Keratinocyte (primary cell): ENCODE measurements around the gene TEKT5. TPM values are rescaled to one million over a fixed set of nuclear protein-coding genes. Genes with fewer than 3 reads are reported as not detected.

Experiments
- DNase-seq: peaks from one replicate; pipeline ENCODE4 v3.0.0-alpha.2; 2011; ENCODE audit warnings: low read depth, missing footprints, low spot score
- FAIRE-seq: peaks from 2 replicates; lab custom pipeline; 2011; peaks lifted over from hg19 to GRCh38; lab: Jason Lieb, UNC
- H2AFZ ChIP-seq: 2 replicates; pipeline ENCODE4 v1.6.0; 2012; ENCODE audit warnings: low read length, control low read depth, inconsistent platforms; ENCODE audit not compliant: control insufficient read depth
- H3K27ac ChIP-seq: 2 replicates; pipeline ENCODE4 v1.5.1; 2011; ENCODE audit warnings: low read length; ENCODE audit not compliant: control insufficient read depth, insufficient read depth
- H3K27me3 ChIP-seq: 3 replicates; pipeline ENCODE4 v1.6.0; 2011; ENCODE audit warnings: low read length; ENCODE audit not compliant: control insufficient read depth, insufficient read depth; ENCODE audit errors: extremely low read depth
- H3K36me3 ChIP-seq, 2 experiments: 2 replicates in 1 of 2; 3 replicates in 1 of 2; pipeline ENCODE4 v1.5.1; 2011; ENCODE audit warnings: low read length in 2 of 2, mild to moderate bottlenecking in 1 of 2; ENCODE audit not compliant: control insufficient read depth in 2 of 2, insufficient read depth in 2 of 2; ENCODE audit errors: extremely low read depth in 1 of 2
- H3K4me1 ChIP-seq: 3 replicates; pipeline ENCODE4 v1.5.1; 2011; ENCODE audit warnings: low read length; ENCODE audit not compliant: control insufficient read depth, insufficient read depth; ENCODE audit errors: extremely low read depth
- H3K4me2 ChIP-seq: 3 replicates; pipeline ENCODE4 v1.6.0; 2011; ENCODE audit warnings: low read depth, low read length; ENCODE audit not compliant: control insufficient read depth, insufficient read depth; ENCODE audit errors: extremely low read depth
- H3K4me3 ChIP-seq, 3 experiments: fragments of 200-600 bp in 1 of 3; sonication (generic) in 1 of 3; 2 replicates in 2 of 3; 3 replicates in 1 of 3; pipeline ENCODE4 v1.5.1; 2011 to 2016; ENCODE audit warnings: low read length in 3 of 3, mild to moderate bottlenecking in 3 of 3, control low read depth in 2 of 3, inconsistent platforms in 1 of 3, low read depth in 1 of 3, mixed read lengths in 1 of 3, mixed run types in 1 of 3, moderate library complexity in 1 of 3; ENCODE audit not compliant: control insufficient read depth in 2 of 3, insufficient read depth in 2 of 3; ENCODE audit errors: extremely low read depth in 1 of 3
- H3K79me2 ChIP-seq: 2 replicates; pipeline ENCODE4 v1.6.0; 2012; ENCODE audit warnings: low read length; ENCODE audit not compliant: control insufficient read depth, insufficient read depth
- H3K9ac ChIP-seq: 3 replicates; pipeline ENCODE4 v1.6.0; 2011; ENCODE audit warnings: low read length; ENCODE audit not compliant: control insufficient read depth, insufficient read depth; ENCODE audit errors: extremely low read depth
- H3K9me1 ChIP-seq: 3 replicates; pipeline ENCODE4 v1.6.0; 2011; ENCODE audit warnings: low read length; ENCODE audit not compliant: control insufficient read depth, insufficient read depth; ENCODE audit errors: extremely low read depth
- H3K9me3 ChIP-seq: 2 replicates; pipeline ENCODE4 v1.5.1; 2012; ENCODE audit warnings: low read depth, low read length; ENCODE audit not compliant: control insufficient read depth
- H4K20me1 ChIP-seq: 3 replicates; pipeline ENCODE4 v1.6.0; 2011; ENCODE audit warnings: low read length; ENCODE audit not compliant: control insufficient read depth, insufficient read depth; ENCODE audit errors: extremely low read depth
- EZH2 ChIP-seq: IDR thresholded peaks from one replicate; pipeline ENCODE4 v1.6.1; 2012; ENCODE audit warnings: inconsistent platforms, mild to moderate bottlenecking, low read length, moderate library complexity
- dilution Hi-C: fragments of 300-500 bp; cut with MboI; formaldehyde crosslinking; loops from one replicate; pipeline ENCODE4 v1.7.0; 2020; ENCODE audit warnings: low sequenced_read_pairs; ENCODE audit not compliant: extremely low pct_ligation_motif_present
- polyA plus RNA-seq, 5 experiments: library from polyadenylated mRNA; depleted of rRNA in 3 of 5; stranded (reverse) in 3 of 5; stranded (forward) in 1 of 5; unstranded in 1 of 5; fragments of >200 nt; gene quantifications; 1 replicate in 1 of 5; 2 replicates in 3 of 5; 3 replicates in 1 of 5; pipeline versions ENCODE4 v1.2.1 to v1.2.3, GENCODE V29; 2011 to 2012; ENCODE audit warnings: missing spikeins in 2 of 5, low read depth in 1 of 5, low replicate concordance in 1 of 5
- TF ChIP-seq, protein P1 (sequence below), 3 experiments: IDR thresholded peaks in 1 of 3; conservative IDR thresholded peaks in 1 of 3; optimal IDR thresholded peaks in 1 of 3; 2 replicates in 2 of 3; 3 replicates in 1 of 3; pipeline versions ENCODE3 to v1.5.1; 2011; ENCODE audit warnings: low read length in 3 of 3, mild to moderate bottlenecking in 3 of 3, moderate library complexity in 2 of 3, control low read depth in 1 of 3, inconsistent platforms in 1 of 3; ENCODE audit not compliant: insufficient read depth in 2 of 3; ENCODE audit errors: extremely low read depth in 1 of 3

Gene TEKT5
- polyA plus RNA-seq, 1 donor (not counting 4 experiments of a cell fraction or from before 2014, with no cell fraction given), result not detected

DNA sequence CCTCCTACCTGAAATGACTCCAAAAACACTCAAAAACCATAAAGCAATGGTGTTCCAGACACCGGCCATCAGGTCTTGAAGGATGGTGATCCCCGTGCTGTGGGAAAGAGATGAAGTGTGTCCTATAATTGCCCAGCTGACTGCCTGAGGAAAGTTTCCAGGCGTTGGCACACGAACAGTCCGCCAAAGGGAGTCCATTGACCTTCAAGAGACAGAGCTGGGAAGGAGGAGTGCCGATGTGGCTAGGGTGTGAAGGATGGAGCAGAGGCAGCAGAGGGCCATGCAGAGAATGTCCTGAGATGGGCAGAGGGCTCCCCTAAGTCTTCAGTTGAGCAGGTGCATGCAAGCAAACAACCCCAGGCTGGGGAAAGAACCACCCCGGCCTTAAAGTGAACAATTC lies 37.1 kb upstream of the TEKT5 start:
- TF ChIP-seq EZH2, result no peak
- TF ChIP-seq, protein P1, sequence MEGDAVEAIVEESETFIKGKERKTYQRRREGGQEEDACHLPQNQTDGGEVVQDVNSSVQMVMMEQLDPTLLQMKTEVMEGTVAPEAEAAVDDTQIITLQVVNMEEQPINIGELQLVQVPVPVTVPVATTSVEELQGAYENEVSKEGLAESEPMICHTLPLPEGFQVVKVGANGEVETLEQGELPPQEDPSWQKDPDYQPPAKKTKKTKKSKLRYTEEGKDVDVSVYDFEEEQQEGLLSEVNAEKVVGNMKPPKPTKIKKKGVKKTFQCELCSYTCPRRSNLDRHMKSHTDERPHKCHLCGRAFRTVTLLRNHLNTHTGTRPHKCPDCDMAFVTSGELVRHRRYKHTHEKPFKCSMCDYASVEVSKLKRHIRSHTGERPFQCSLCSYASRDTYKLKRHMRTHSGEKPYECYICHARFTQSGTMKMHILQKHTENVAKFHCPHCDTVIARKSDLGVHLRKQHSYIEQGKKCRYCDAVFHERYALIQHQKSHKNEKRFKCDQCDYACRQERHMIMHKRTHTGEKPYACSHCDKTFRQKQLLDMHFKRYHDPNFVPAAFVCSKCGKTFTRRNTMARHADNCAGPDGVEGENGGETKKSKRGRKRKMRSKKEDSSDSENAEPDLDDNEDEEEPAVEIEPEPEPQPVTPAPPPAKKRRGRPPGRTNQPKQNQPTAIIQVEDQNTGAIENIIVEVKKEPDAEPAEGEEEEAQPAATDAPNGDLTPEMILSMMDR (optimal IDR thresholded peaks at IDR 0.05 in 1 of 3, IDR thresholded peaks at IDR 0.05 in 1 of 3, conservative IDR thresholded peaks at IDR 0.05 in 1 of 3; ENCODE audit: extremely low read depth in 1 of 3, insufficient read depth in 2 of 3, low read length in 3 of 3), result no peak
- Histone ChIP-seq H3K4me2 (no peak overlapping the region), H3K27me3 (peaks cover 5% of the 10 kb centered on the region), H4K20me1 (no peaks in the 10 kb centered on the region), H3K79me2 (no peaks in the 10 kb centered on the region), H3K36me3 (no peaks in the 10 kb centered on the region), H3K27ac (no peak overlapping the region), H3K4me1 (peaks cover 12% of the 10 kb centered on the region), H2AFZ (no peak overlapping the region), H3K9me1 (no peaks in the 10 kb centered on the region), H3K4me3 (no peak overlapping the region), H3K9me3 (no peaks in the 10 kb centered on the region), H3K9ac (no peak overlapping the region)
- dilution Hi-C loops, result loop anchor here (25.0 kb wide), 1 partner anchor 181 kb away; no protein-coding TSS in a partner anchor
- FAIRE-seq, result no peak
- DNase-seq, result no peak

DNA sequence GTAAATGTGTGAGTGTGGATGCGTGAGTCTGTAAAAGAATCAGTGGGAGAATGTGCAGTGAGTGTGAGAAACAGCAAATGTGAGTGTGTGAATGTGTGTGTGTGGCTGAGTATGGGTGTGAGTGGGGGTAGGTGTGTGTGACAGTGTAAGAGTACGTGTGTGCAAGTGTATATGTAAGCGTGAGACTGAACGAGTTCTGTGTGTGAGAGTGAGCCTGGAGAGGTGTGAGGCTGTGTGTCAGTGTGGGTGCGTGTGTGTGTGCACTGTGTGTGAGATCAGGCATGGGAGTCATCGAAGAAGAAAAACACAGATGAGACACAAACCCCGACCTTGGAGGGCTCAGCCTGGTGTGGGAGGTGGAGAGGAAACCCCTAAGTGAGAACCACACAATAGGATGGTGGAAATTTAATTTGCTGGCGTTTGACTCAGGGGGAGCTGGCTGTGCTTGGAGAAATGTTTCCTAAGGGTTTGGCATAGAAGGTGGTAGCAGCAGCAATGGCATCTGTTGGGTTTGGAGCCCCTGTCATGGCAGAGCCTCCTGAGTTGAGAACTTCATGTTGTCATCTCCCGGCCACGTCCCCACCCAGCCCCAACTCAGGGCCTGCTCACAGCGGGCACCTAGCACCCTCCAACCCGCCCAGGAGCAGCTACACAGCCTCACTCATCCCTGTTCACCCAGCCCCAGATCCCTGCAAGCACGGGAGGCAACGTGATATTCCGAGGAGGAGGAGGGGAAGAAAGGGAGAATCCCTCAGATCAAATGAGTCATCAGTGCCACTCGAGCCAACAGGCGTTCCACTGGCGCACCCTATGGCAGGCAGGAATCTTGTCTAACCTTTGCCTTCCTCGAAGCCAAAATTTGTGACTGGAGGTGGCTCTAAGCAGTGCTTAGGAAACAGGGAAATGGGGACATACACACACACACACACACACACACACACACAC lies 34.6 kb upstream of the TEKT5 start:
- H3K27me3 ChIP-seq, result peaks cover 5% of the 10 kb centered on the region
- FAIRE-seq (peak; percentile 65), DNase-seq (peak; percentile 25)
- H3K4me3 ChIP-seq, result no peak overlapping the region
- H4K20me1 ChIP-seq, result no peaks in the 10 kb centered on the region
- dilution Hi-C loops, result loop anchor here (25.0 kb wide), 1 partner anchor 183 kb away; no protein-coding TSS in a partner anchor
- H3K79me2 ChIP-seq, result no peaks in the 10 kb centered on the region
- H3K27ac ChIP-seq, result no peak overlapping the region
- H3K36me3 ChIP-seq, result no peaks in the 10 kb centered on the region
- H3K4me1 ChIP-seq, result peaks cover 12% of the 10 kb centered on the region
- TF ChIP-seq, protein P1 (optimal IDR thresholded peaks at IDR 0.05 in 1 of 3, IDR thresholded peaks at IDR 0.05 in 1 of 3, conservative IDR thresholded peaks at IDR 0.05 in 1 of 3; ENCODE audit: extremely low read depth in 1 of 3, insufficient read depth in 2 of 3, low read length in 3 of 3), result peak; percentile 7 to 76 (median 43)
- TF ChIP-seq EZH2, result no peak
- H3K9me1 ChIP-seq, result no peaks in the 10 kb centered on the region
- no peak overlapping the region for H3K9ac ChIP-seq
- peak overlapping the region; percentile 37 for H3K4me2 ChIP-seq
- H2AFZ ChIP-seq, result peak overlapping the region; percentile 49
- H3K9me3 ChIP-seq, result no peaks in the 10 kb centered on the region
